K562 (cell line): Measurements from ENCODE around the gene PPP1R37. TPM values are rescaled to one million over a fixed set of nuclear protein-coding genes. Genes with fewer than 3 reads are reported as not detected.

ENCODE experiments used
- E2F8 ChIP-seq: fragments of 450-650 bp; IDR thresholded peaks from 2 replicates; pipeline ENCODE4 v1.7.1; 2018; ENCODE audit warnings: mild to moderate bottlenecking, low read depth; ENCODE audit not compliant: partially characterized antibody
- ETS2 ChIP-seq: IDR thresholded peaks from 2 replicates; pipeline ENCODE4 v1.6.1; 2016; ENCODE audit warnings: borderline replicate concordance, missing genetic modification characterization, mild to moderate bottlenecking, moderate library complexity, missing compliant biosample characterization; ENCODE audit not compliant: poor library complexity, severe bottlenecking
- FOXA1 ChIP-seq: fragments of 450-650 bp; IDR thresholded peaks from 2 replicates; pipeline ENCODE4 v1.6.1; 2016; ENCODE audit warnings: mild to moderate bottlenecking, borderline replicate concordance
- ILK ChIP-seq: fragments of 450-650 bp; IDR thresholded peaks from 2 replicates; pipeline ENCODE4 v1.6.1; 2016; ENCODE audit warnings: missing genetic modification characterization, low read depth, mild to moderate bottlenecking, missing compliant biosample characterization, moderate library complexity, borderline replicate concordance
- JUND ChIP-seq, 2 experiments: IDR thresholded peaks; 2 replicates in 1 of 2; 3 replicates in 1 of 2; pipeline ENCODE4 v1.6.1; 2011; ENCODE audit warnings: borderline replicate concordance in 2 of 2, low read depth in 2 of 2, low read length in 2 of 2, improper control_type of control experiment in 1 of 2, missing biosample characterization in 1 of 2, missing genetic modification characterization in 1 of 2, missing genetic modification reagents in 1 of 2
- KDM1A ChIP-seq, 2 experiments: fragments of 450-650 bp; IDR thresholded peaks; 2 replicates each; pipeline ENCODE4 v1.6.1; 2016; ENCODE audit warnings: mild to moderate bottlenecking in 2 of 2
- LEF1 ChIP-seq: fragments of 450-650 bp; IDR thresholded peaks from 2 replicates; pipeline ENCODE4 v1.6.1; 2016; ENCODE audit warnings: mild to moderate bottlenecking
- TRIM24 ChIP-seq, 2 experiments: fragments of 450-650 bp; IDR thresholded peaks; 2 replicates each; pipeline ENCODE4 v1.6.1; 2016
- ZNF12 ChIP-seq: sonication (generic); formaldehyde crosslinking; IDR thresholded peaks from 2 replicates; pipeline ENCODE4 v1.4.0; 2020; ENCODE audit warnings: mild to moderate bottlenecking, missing genetic modification reagents
- polyA plus RNA-seq, 8 experiments: library from polyadenylated mRNA; depleted of rRNA in 4 of 8; stranded (reverse) in 5 of 8; unstranded in 3 of 8; fragments of >200 nt; fragmentation: Nextera tagmentation in 2 of 8; fragmentation: Illumina TruSeq in 1 of 8; extraction: Ambion mirVana in 2 of 8; extraction: Trizol in 1 of 8; gene quantifications; 2 replicates each; pipeline versions ENCODE4 v1.2.1 to v1.2.3, GENCODE V29; 2011 to 2014; ENCODE audit warnings: inconsistent platforms in 1 of 8, missing spikeins in 1 of 8
- total RNA-seq, 7 experiments: library from RNA; depleted of rRNA in 6 of 7; stranded (reverse); fragments of >200 nt in 6 of 7; fragmentation: Illumina TruSeq in 2 of 7; extraction: Trizol in 2 of 7; gene quantifications; 2 replicates each; pipeline versions ENCODE4 v1.2.1 to v1.2.3, GENCODE V29; 2011 to 2021; ENCODE audit warnings: low replicate concordance in 1 of 7
- TF ChIP-seq, protein P1 (sequence below): IDR thresholded peaks from 3 replicates; pipeline ENCODE4 v1.6.1; 2011; ENCODE audit warnings: borderline replicate concordance, mild to moderate bottlenecking, moderate library complexity; ENCODE audit not compliant: insufficient read length; ENCODE audit errors: extremely low read depth
- TF ChIP-seq, protein P2 (sequence below), 2 experiments: fragments of 450-650 bp in 1 of 2; sonication (generic) in 1 of 2; formaldehyde crosslinking; conservative IDR thresholded peaks; 2 replicates each; pipeline versions ENCODE4 v1.4.0 to v1.8.1; 2020 to 2022; ENCODE audit warnings: mild to moderate bottlenecking in 1 of 2, missing genetic modification reagents in 1 of 2

Gene PPP1R37
- total and polyA plus RNA-seq, 9 of the 15 experiments (the other 6 are each of a cell fraction or from before 2014, with no cell fraction given), result 0.04 to 20.3 (median 7.3) TPM

DNA sequence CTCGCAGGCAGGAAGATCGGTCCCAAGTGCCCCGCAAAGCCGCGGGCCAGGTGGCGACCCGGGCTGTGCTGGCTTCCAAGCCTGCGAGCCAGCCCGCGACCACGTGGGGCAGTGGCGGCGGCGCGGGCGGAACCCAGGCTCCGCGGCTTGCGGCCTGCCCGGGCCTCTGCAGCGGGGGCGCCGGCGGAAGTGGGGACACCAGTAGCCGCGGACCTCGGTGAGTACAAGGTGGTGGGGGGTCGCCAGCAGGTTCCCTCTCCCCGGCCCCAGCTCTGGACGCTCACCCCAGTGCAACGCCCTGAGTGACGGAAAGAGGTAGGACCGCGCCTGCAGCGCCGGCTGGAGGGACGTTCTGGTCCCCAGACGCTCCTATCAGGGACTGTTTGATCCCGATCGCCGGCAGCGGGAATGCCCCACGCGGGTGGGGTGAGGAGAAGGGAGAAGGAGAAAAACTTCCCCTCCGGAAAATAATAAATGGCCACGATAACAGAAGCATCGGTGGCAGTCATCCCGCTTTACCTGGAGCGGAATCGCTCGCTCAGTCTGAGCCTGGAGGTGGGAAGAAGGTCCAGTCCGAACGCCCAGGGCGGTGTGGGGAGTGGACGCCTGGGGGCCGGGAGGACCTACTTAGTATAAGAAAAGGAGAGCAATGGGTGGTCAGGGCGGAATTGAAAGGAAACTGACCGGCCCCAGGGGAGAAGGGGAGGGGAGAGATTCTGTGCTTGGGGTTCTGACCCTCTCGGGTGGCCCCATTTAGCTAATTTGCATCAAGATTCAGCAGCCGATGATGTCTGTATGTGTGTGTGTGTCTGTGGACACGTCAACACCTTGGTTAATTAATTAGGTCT is 13.7 kb upstream of the PPP1R37 start, which contains the start of gene GEMIN7 (continued):
- TF ChIP-seq, protein P1, sequence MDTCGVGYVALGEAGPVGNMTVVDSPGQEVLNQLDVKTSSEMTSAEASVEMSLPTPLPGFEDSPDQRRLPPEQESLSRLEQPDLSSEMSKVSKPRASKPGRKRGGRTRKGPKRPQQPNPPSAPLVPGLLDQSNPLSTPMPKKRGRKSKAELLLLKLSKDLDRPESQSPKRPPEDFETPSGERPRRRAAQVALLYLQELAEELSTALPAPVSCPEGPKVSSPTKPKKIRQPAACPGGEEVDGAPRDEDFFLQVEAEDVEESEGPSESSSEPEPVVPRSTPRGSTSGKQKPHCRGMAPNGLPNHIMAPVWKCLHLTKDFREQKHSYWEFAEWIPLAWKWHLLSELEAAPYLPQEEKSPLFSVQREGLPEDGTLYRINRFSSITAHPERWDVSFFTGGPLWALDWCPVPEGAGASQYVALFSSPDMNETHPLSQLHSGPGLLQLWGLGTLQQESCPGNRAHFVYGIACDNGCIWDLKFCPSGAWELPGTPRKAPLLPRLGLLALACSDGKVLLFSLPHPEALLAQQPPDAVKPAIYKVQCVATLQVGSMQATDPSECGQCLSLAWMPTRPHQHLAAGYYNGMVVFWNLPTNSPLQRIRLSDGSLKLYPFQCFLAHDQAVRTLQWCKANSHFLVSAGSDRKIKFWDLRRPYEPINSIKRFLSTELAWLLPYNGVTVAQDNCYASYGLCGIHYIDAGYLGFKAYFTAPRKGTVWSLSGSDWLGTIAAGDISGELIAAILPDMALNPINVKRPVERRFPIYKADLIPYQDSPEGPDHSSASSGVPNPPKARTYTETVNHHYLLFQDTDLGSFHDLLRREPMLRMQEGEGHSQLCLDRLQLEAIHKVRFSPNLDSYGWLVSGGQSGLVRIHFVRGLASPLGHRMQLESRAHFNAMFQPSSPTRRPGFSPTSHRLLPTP, result no peak
- TF ChIP-seq JUND (IDR thresholded peaks at IDR 0.05; ENCODE audit: borderline replicate concordance, low read depth, low read length), result peak; percentile 54; the same call in 1 of the 2 replicates
- peak; percentile 63; the same call in 1 of the 3 replicates for TF ChIP-seq JUND (tag; IDR thresholded peaks at IDR 0.05; ENCODE audit: borderline replicate concordance, low read depth, low read length)
- TF ChIP-seq ETS2 (tag), result no peak
- TF ChIP-seq LEF1, result 0 out of 2 replicates have a peak, but pooled peaks have one; percentile 18
- peak in 1 of 2 experiments; percentile 99; a peak in 2 of 4 replicates for TF ChIP-seq TRIM24 (IDR thresholded peaks at IDR 0.05)
- no peak for TF ChIP-seq FOXA1
- TF ChIP-seq ILK (tag), result no peak
- no peak for TF ChIP-seq KDM1A (IDR thresholded peaks at IDR 0.05)
- TF ChIP-seq, protein P2, sequence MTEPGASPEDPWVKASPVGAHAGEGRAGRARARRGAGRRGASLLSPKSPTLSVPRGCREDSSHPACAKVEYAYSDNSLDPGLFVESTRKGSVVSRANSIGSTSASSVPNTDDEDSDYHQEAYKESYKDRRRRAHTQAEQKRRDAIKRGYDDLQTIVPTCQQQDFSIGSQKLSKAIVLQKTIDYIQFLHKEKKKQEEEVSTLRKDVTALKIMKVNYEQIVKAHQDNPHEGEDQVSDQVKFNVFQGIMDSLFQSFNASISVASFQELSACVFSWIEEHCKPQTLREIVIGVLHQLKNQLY (CRISPR knock-in tag; conservative IDR thresholded peaks at IDR 0.05), result no peak
- TF ChIP-seq E2F8, result peak; percentile 71
- no peak for TF ChIP-seq ZNF12 (CRISPR knock-in tag)
